Panc1 (cell line): Measurements from ENCODE around the gene SUPT6H. TPM values are rescaled to one million over a fixed set of nuclear protein-coding genes. Genes with fewer than 3 reads are reported as not detected.

ENCODE experiments used
- ATAC-seq: fragments of 200-7000 bp; cut with Tn5 transposase; 2 replicates; pipeline ENCODE4 v1.9.1; 2020; ENCODE audit warnings: mild to moderate bottlenecking, moderate library complexity
- BruUV-seq: library from RNA; stranded (reverse); fragments of 400-500 nt; replicated peaks from 2 replicates; lab custom pipeline; 2021; lab: Mats Ljungman, UMichigan
- CTCF ChIA-PET: fragments of 300-600 bp; sonication (Branson Sonifier 250); formaldehyde crosslinking; loops from one replicate; lab custom pipeline; 2022; ENCODE audit warnings: antibody characterized with exemption; lab: Charles Lee
- POLR2A ChIA-PET: fragments of 300-600 bp; sonication (Branson Sonifier 250); formaldehyde crosslinking; loops from one replicate; lab custom pipeline; 2022; ENCODE audit warnings: antibody characterized with exemption; lab: Charles Lee
- DNase-seq: peaks from one replicate; pipeline ENCODE4 v3.0.0-alpha.2; 2010; ENCODE audit warnings: low read depth, low spot score
- H3K27ac ChIP-seq: 2 replicates; pipeline ENCODE4 v1.5.1; 2011; ENCODE audit warnings: mild to moderate bottlenecking, low read length, inconsistent platforms
- H3K27me3 ChIP-seq: fragments of 200-500 bp; sonication (Bioruptor generic); 2 replicates; pipeline ENCODE4 v1.6.0; 2014; ENCODE audit warnings: low read length, inconsistent platforms; ENCODE audit not compliant: control insufficient read depth, insufficient read depth
- H3K36me3 ChIP-seq: fragments of 200-500 bp; sonication (Bioruptor generic); 2 replicates; pipeline ENCODE4 v1.5.1; 2014; ENCODE audit warnings: inconsistent platforms, mild to moderate bottlenecking, low read length, moderate library complexity; ENCODE audit not compliant: control insufficient read depth, insufficient read depth
- H3K4me1 ChIP-seq: 2 replicates; pipeline ENCODE4 v1.5.1; 2011; ENCODE audit warnings: inconsistent platforms, mild to moderate bottlenecking, low read length, moderate library complexity; ENCODE audit not compliant: control insufficient read depth, insufficient read depth
- H3K4me3 ChIP-seq, 2 experiments: 2 replicates each; pipeline ENCODE4 v1.5.1; 2011 to 2012; ENCODE audit warnings: low read depth in 2 of 2, low read length in 2 of 2, mild to moderate bottlenecking in 2 of 2, inconsistent platforms in 1 of 2, moderate library complexity in 1 of 2
- H3K9me3 ChIP-seq: fragments of 200-500 bp; sonication (Bioruptor generic); 2 replicates; pipeline ENCODE4 v1.5.1; 2014; ENCODE audit warnings: low read depth, mild to moderate bottlenecking, inconsistent platforms, low read length, moderate library complexity; ENCODE audit not compliant: control insufficient read depth, insufficient read depth
- POLR2AphosphoS5 ChIP-seq: IDR thresholded peaks from 2 replicates; pipeline ENCODE4 v1.6.1; 2012; ENCODE audit warnings: mild to moderate bottlenecking, low read depth, low read length, moderate library complexity
- SIN3A ChIP-seq: IDR thresholded peaks from 2 replicates; pipeline ENCODE4 v1.6.1; 2012; ENCODE audit warnings: low read depth, mild to moderate bottlenecking, low read length, moderate library complexity, borderline replicate concordance; ENCODE audit not compliant: insufficient read depth
- TCF7L2 ChIP-seq: IDR thresholded peaks from 2 replicates; pipeline ENCODE4 v1.6.1; 2011; ENCODE audit warnings: mild to moderate bottlenecking, low read depth, low read length, inconsistent platforms
- in situ Hi-C: cut with HindIII; loops from 2 replicates; pipeline ENCODE4 v1.10.0; 2016; ENCODE audit warnings: low sequenced_read_pairs, low pct_unique_long_range_greater_than_20kb
- intact Hi-C: fragments of 100-400 bp; cut with micrococcal nuclease; formaldehyde crosslinking; loops from one replicate; pipeline ENCODE4 v1.10.0; 2022; ENCODE audit not compliant: unreplicated experiment
- total RNA-seq: library from RNA; stranded (reverse); gene quantifications from one replicate; pipeline ENCODE4 v1.2.1, GENCODE V29; 2021; ENCODE audit not compliant: unreplicated experiment
- TF ChIP-seq, protein P1 (sequence below), 2 experiments: IDR thresholded peaks; 2 replicates each; pipeline ENCODE4 v1.6.1; 2011 to 2012; ENCODE audit warnings: low read depth in 2 of 2, control low read depth in 1 of 2, low read length in 1 of 2, mild to moderate bottlenecking in 1 of 2, moderate library complexity in 1 of 2; ENCODE audit not compliant: insufficient read depth in 1 of 2
- TF ChIP-seq, protein P2 (sequence below): fragments of 450-650 bp; IDR thresholded peaks from 2 replicates; pipeline ENCODE4 v1.5.1; 2017; ENCODE audit warnings: mild to moderate bottlenecking

SUPT6H gene
- total RNA-seq, 1 experiment from 2014 or later, result 108 TPM

DNA sequence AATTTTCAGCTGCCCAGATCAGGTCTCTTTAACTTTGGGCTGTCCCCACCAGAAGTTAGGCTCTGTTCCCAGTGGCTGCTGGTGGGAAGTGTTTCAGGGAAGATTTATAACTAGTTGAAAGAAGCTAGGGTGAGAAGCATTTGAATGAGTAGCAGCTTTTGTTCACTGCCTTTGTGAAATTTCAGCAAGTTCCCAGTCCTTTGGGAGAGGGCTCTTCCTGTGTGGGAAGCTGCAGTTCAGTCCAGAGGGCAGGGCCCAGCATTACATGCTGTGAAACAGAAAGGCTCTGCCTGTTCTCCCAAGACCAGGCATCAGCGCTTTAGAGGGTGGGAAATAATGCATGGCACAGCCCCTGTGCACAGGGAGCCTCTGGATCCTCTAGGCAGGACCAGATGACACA is 31.9 kb downstream of the SUPT6H start:
- H3K4me1 ChIP-seq, result no peaks in the 10 kb centered on the region
- H3K9me3 ChIP-seq, result no peaks in the 10 kb centered on the region
- in situ Hi-C loops (no loop called here), intact Hi-C loops (no loop called here)
- ATAC-seq, result no peak
- no peak overlapping the region for H3K4me3 ChIP-seq
- POLR2A ChIA-PET, result no interaction called here
- no peaks in the 10 kb centered on the region for H3K27me3 ChIP-seq
- H3K36me3 ChIP-seq, result peaks cover 33% of the 10 kb centered on the region
- H3K27ac ChIP-seq, result no peak overlapping the region
- CTCF ChIA-PET, result no interaction called here
- DNase-seq, result no peak
- TF ChIP-seq, protein P1, sequence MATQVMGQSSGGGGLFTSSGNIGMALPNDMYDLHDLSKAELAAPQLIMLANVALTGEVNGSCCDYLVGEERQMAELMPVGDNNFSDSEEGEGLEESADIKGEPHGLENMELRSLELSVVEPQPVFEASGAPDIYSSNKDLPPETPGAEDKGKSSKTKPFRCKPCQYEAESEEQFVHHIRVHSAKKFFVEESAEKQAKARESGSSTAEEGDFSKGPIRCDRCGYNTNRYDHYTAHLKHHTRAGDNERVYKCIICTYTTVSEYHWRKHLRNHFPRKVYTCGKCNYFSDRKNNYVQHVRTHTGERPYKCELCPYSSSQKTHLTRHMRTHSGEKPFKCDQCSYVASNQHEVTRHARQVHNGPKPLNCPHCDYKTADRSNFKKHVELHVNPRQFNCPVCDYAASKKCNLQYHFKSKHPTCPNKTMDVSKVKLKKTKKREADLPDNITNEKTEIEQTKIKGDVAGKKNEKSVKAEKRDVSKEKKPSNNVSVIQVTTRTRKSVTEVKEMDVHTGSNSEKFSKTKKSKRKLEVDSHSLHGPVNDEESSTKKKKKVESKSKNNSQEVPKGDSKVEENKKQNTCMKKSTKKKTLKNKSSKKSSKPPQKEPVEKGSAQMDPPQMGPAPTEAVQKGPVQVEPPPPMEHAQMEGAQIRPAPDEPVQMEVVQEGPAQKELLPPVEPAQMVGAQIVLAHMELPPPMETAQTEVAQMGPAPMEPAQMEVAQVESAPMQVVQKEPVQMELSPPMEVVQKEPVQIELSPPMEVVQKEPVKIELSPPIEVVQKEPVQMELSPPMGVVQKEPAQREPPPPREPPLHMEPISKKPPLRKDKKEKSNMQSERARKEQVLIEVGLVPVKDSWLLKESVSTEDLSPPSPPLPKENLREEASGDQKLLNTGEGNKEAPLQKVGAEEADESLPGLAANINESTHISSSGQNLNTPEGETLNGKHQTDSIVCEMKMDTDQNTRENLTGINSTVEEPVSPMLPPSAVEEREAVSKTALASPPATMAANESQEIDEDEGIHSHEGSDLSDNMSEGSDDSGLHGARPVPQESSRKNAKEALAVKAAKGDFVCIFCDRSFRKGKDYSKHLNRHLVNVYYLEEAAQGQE (IDR thresholded peaks at IDR 0.05; ENCODE audit: insufficient read depth in 1 of 2, low read depth in 2 of 2, low read length in 1 of 2), result no peak
- TF ChIP-seq TCF7L2 (no peak), SIN3A (no peak), POLR2AphosphoS5 (no peak)
- TF ChIP-seq, protein P2, sequence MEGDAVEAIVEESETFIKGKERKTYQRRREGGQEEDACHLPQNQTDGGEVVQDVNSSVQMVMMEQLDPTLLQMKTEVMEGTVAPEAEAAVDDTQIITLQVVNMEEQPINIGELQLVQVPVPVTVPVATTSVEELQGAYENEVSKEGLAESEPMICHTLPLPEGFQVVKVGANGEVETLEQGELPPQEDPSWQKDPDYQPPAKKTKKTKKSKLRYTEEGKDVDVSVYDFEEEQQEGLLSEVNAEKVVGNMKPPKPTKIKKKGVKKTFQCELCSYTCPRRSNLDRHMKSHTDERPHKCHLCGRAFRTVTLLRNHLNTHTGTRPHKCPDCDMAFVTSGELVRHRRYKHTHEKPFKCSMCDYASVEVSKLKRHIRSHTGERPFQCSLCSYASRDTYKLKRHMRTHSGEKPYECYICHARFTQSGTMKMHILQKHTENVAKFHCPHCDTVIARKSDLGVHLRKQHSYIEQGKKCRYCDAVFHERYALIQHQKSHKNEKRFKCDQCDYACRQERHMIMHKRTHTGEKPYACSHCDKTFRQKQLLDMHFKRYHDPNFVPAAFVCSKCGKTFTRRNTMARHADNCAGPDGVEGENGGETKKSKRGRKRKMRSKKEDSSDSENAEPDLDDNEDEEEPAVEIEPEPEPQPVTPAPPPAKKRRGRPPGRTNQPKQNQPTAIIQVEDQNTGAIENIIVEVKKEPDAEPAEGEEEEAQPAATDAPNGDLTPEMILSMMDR, result no peak
- BruUV-seq, result no TSS peak

DNA sequence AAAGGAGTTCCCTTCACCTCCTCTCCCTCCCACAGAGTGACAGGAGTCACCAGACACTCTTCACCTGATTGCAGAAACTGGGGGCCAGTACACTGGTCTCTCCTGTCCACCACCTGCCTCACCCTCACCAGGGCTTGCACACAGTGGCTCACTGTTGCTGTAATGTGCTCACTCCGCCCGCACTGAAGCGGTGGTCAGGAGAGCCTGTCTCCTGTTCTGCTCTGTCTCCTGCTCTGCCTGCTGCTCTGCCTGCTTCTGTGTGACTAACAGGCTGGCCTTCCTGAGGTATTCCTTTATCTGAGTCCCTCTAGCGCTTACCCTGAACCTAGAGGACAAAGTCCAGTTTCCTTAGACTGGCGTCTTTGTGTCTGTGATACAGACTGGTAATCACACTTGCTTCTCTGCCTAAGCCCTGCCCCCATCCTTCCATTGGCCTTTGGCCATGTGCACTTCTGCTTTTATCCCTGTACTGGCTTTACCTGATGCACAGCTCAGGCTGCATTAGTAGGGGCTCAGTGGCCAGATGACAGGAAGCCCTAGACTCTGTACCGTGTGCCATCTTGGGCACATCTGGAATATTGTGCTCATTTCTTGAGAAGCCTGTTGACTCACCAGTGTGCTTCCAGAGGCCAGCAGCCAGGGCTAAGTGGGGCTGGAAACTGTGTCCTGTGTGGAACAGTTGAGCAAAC is 36.4 kb downstream of the SUPT6H start:
- no peak for ATAC-seq
- TF ChIP-seq POLR2AphosphoS5 (no peak), SIN3A (no peak), TCF7L2 (no peak)
- TF ChIP-seq, protein P1 (IDR thresholded peaks at IDR 0.05; ENCODE audit: insufficient read depth in 1 of 2, low read depth in 2 of 2, low read length in 1 of 2), result no peak
- TF ChIP-seq, protein P2, result no peak
- H3K4me1 ChIP-seq, result no peaks in the 10 kb centered on the region
- in situ Hi-C loops, result no loop called here
- no peak overlapping the region for H3K4me3 ChIP-seq
- no peaks in the 10 kb centered on the region for H3K9me3 ChIP-seq
- CTCF ChIA-PET, result no interaction called here
- intact Hi-C loops, result no loop called here
- DNase-seq, result no peak
- no peak overlapping the region for H3K27ac ChIP-seq
- POLR2A ChIA-PET, result no interaction called here
- H3K27me3 ChIP-seq, result no peaks in the 10 kb centered on the region
- no TSS peak for BruUV-seq
- peaks cover 20% of the 10 kb centered on the region for H3K36me3 ChIP-seq
